ENCODE data around the gene ITSN1. TPM values are rescaled to one million over a fixed set of nuclear protein-coding genes. Genes with fewer than 3 reads are reported as not detected.

The ITSN1 gene
- total and polyA plus RNA-seq, 12 donors: 20.0 to 60.5 (median 36.7) TPM

DNA sequence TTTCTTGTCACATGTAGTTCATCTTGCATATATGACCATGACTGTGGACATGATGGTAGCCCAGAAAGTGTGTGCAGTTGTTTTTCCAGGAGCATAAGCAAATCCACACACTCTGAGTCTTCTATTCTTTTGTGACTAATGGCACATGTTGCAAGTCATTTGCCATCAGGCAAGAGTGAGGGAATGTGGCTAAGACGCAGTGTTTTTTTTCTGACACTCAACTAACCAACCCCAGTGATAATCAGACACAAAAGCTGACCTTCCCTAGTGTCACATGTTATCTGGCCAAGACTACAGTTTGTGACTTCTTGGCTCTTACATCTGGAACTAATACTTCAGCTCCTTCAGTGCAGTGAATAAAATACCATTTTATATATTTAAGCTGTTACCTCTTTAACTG, 108.8 kb downstream of the ITSN1 start:
- intact Hi-C loops (cut with DNase I): no loop called here
- Histone ChIP-seq H3K9me3 (replicated peaks in 1 of 3) (peaks cover 0 to 10% (median 0%) of the 10 kb centered on the region in 3 donors), H3K27me3 (no peaks in the 10 kb centered on the region), H3K4me1 (replicated peaks in 1 of 2) (peaks cover 6 to 32% of the 10 kb centered on the region in 2 donors), H3K36me3 (replicated peaks in 1 of 2) (no peaks in the 10 kb centered on the region), H3K27ac (peak overlapping the region in 4 of 5 donors; percentile 4 to 35 (median 24)), H3K4me3 (no peak overlapping the region)
- peak in 2 of 7 donors; percentile 11 to 18 for DNase-seq
- TF ChIP-seq POLR2A (IDR thresholded peaks at IDR 0.05): no peak
- TF ChIP-seq, protein P1, sequence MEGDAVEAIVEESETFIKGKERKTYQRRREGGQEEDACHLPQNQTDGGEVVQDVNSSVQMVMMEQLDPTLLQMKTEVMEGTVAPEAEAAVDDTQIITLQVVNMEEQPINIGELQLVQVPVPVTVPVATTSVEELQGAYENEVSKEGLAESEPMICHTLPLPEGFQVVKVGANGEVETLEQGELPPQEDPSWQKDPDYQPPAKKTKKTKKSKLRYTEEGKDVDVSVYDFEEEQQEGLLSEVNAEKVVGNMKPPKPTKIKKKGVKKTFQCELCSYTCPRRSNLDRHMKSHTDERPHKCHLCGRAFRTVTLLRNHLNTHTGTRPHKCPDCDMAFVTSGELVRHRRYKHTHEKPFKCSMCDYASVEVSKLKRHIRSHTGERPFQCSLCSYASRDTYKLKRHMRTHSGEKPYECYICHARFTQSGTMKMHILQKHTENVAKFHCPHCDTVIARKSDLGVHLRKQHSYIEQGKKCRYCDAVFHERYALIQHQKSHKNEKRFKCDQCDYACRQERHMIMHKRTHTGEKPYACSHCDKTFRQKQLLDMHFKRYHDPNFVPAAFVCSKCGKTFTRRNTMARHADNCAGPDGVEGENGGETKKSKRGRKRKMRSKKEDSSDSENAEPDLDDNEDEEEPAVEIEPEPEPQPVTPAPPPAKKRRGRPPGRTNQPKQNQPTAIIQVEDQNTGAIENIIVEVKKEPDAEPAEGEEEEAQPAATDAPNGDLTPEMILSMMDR (IDR thresholded peaks at IDR 0.05): no peak
- 10 to 46% (median 30%) methylated on average over 1 of the region's 1 CpG for WGBS, 4 donors

DNA sequence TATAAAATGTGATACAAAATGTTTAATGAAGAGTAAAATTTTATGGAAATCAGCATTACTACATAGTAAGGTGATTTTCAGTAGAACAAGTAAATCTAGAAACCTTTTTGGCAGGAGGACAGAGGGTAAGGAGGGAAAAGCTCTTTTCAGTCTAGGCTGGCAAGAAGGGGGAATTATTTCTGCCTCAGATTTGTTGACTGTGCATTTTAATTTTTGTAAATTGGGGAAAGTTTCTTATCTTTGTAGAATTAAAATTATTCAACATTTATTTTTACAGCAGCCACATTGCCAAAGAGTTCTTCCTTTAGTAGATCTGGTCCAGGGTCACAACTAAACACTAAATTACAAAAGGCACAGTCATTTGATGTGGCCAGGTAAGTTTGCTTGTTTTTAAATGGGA, 109.2 kb downstream of the ITSN1 start:
- peaks cover 0 to 10% (median 0%) of the 10 kb centered on the region in 3 donors for H3K9me3 ChIP-seq (replicated peaks in 1 of 3)
- no peak for DNase-seq
- H3K4me1 ChIP-seq (replicated peaks in 1 of 2): peaks cover 6 to 32% of the 10 kb centered on the region in 2 donors
- H3K4me3 ChIP-seq: no peak overlapping the region
- H3K36me3 ChIP-seq (replicated peaks in 1 of 2): no peaks in the 10 kb centered on the region
- no peak for TF ChIP-seq POLR2A (IDR thresholded peaks at IDR 0.05)
- TF ChIP-seq, protein P1 (IDR thresholded peaks at IDR 0.05): no peak
- intact Hi-C loops (cut with DNase I): no loop called here
- no peaks in the 10 kb centered on the region for H3K27me3 ChIP-seq
- H3K27ac ChIP-seq: peak overlapping the region in 4 of 5 donors; percentile 4 to 35 (median 24)

DNA sequence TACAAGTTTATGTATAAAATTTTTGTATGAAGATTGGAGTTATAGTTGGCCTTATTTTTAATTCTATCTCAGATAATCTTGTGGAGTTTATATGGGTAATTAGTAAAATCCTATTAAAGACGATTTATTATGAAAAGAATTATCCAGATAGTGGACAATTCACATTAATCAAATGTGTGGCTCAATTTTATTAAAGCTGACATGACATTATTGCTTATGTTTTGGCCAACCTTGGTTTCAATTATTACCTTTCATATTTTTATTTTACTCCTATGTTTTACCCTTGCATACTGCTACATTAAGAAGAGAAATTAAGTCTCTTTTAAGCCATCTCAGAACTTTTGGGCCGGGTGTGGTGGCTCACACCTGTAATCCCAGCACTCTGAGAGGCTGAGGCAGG, 110.0 kb downstream of the ITSN1 start:
- Histone ChIP-seq H3K27ac (no peak overlapping the region), H3K4me1 (replicated peaks in 1 of 2) (peaks cover 6 to 32% of the 10 kb centered on the region in 2 donors), H3K9me3 (replicated peaks in 1 of 3) (peaks cover 0 to 5% (median 0%) of the 10 kb centered on the region in 3 donors), H3K36me3 (replicated peaks in 1 of 2) (no peaks in the 10 kb centered on the region), H3K27me3 (no peaks in the 10 kb centered on the region), H3K4me3 (no peak overlapping the region)
- WGBS, 4 donors: 77 to 84% (median 83%) methylated on average over 2 of the region's 2 CpGs
- intact Hi-C loops (cut with DNase I): no loop called here
- no peak for DNase-seq
- TF ChIP-seq POLR2A (IDR thresholded peaks at IDR 0.05): no peak
- TF ChIP-seq, protein P1 (IDR thresholded peaks at IDR 0.05): no peak

DNA sequence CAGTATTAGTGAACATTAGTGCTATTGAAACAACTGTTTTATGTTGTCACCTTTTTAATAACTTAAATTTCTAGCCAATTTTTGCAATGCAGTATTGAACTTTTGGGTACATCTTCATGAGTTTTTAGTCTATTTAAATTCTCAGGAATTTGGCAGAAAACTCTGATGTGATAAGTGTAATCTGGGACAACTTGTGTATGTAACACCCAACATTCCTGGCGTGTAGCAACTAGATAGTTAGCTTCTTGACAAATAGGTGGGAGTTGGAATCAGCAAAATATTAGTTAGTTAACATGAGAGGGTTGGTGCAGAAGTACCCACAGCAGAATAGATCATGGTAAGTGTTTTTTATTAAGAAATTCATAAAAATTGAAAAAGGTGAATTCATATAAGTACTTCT, 111.6 kb downstream of the ITSN1 start:
- H3K27ac ChIP-seq: no peak overlapping the region
- H3K27me3 ChIP-seq: no peaks in the 10 kb centered on the region
- H3K4me1 ChIP-seq (replicated peaks in 1 of 2): peaks cover 6 to 32% of the 10 kb centered on the region in 2 donors
- DNase-seq: no peak
- intact Hi-C loops (cut with DNase I): no loop called here
- H3K4me3 ChIP-seq: no peak overlapping the region
- H3K36me3 ChIP-seq (replicated peaks in 1 of 2): no peaks in the 10 kb centered on the region
- no peak for TF ChIP-seq POLR2A (IDR thresholded peaks at IDR 0.05)
- TF ChIP-seq, protein P1 (IDR thresholded peaks at IDR 0.05): no peak
- H3K9me3 ChIP-seq (replicated peaks in 1 of 3): no peaks in the 10 kb centered on the region
- WGBS, 4 donors: 78 to 93% (median 85%) methylated on average over 1 of the region's 1 CpG
